H54 (cell line): Measurements from ENCODE around the gene EFEMP1.

Experiments
- DNase-seq: peaks from one replicate; pipeline ENCODE4 v3.0.0; 2011; ENCODE audit warnings: low spot score, mixed read lengths; ENCODE audit not compliant: insufficient read length
- FAIRE-seq: peaks from 3 replicates; lab custom pipeline; 2011; peaks lifted over from hg19 to GRCh38; lab: Jason Lieb, UNC
- POLR2A ChIP-seq: IDR thresholded peaks from 2 replicates; pipeline ENCODE4 v1.6.1; 2011; ENCODE audit warnings: low read depth, mild to moderate bottlenecking, low read length

The EFEMP1 gene

GRCh38 chr2:55862246-55862645 is 61.3 kb downstream of the EFEMP1 start:
- DNase-seq (no peak), FAIRE-seq (peak; percentile 43)
- no peak for TF ChIP-seq POLR2A

GRCh38 chr2:55861733-55862132 is 61.8 kb downstream of the EFEMP1 start:
- TF ChIP-seq POLR2A: no peak
- FAIRE-seq (no peak), DNase-seq (no peak)

- TF ChIP-seq POLR2A: no peak
- no peak for DNase-seq
- FAIRE-seq: no peak
Observed at GRCh38 chr2:55860832-55861231, 62.8 kb downstream of the EFEMP1 start.

GRCh38 chr2:55859875-55860274 is 63.7 kb downstream of the EFEMP1 start:
- FAIRE-seq (no peak), DNase-seq (no peak)
- no peak for TF ChIP-seq POLR2A

- FAIRE-seq (no peak), DNase-seq (no peak)
- TF ChIP-seq POLR2A: no peak
Observed at GRCh38 chr2:55857766-55858165, 65.8 kb downstream of the EFEMP1 start.

GRCh38 chr2:55856936-55857335 is 66.6 kb downstream of the EFEMP1 start:
- TF ChIP-seq POLR2A: no peak
- FAIRE-seq (peak; percentile 84), DNase-seq (no peak)

GRCh38 chr2:55848096-55848495 is 75.5 kb downstream of the EFEMP1 start:
- DNase-seq (no peak), FAIRE-seq (no peak)
- TF ChIP-seq POLR2A: no peak

- FAIRE-seq (no peak), DNase-seq (no peak)
- no peak for TF ChIP-seq POLR2A
Observed at GRCh38 chr2:55846426-55846825, 77.2 kb downstream of the EFEMP1 start.

- no peak for DNase-seq
- no peak for FAIRE-seq
- TF ChIP-seq POLR2A: no peak
Observed at GRCh38 chr2:55844986-55845385, 78.6 kb downstream of the EFEMP1 start.

GRCh38 chr2:55843994-55844345 is 79.6 kb downstream of the EFEMP1 start:
- FAIRE-seq (no peak), DNase-seq (no peak)

GRCh38 chr2:55843096-55843993 is 80.2 kb downstream of the EFEMP1 start:
- DNase-seq (no peak), FAIRE-seq (peak; percentile 85)
- no peak for TF ChIP-seq POLR2A

More at GRCh38 chr2:55843994-55844345, 79.6 kb downstream of the EFEMP1 start:
- TF ChIP-seq POLR2A: no peak

GRCh38 chr2:55842046-55842445 is 81.5 kb downstream of the EFEMP1 start:
- no peak for TF ChIP-seq POLR2A
- DNase-seq (no peak), FAIRE-seq (no peak)

- DNase-seq (no peak), FAIRE-seq (no peak)
- no peak for TF ChIP-seq POLR2A
Observed at GRCh38 chr2:55840460-55840859, 83.1 kb downstream of the EFEMP1 start.

GRCh38 chr2:55839182-55839819 is 84.3 kb downstream of the EFEMP1 start:
- no peak for TF ChIP-seq POLR2A
- DNase-seq: no peak
- FAIRE-seq: no peak
